ENCODE results near the gene LGR4. TPM values are rescaled to one million over a fixed set of nuclear protein-coding genes. Genes with fewer than 3 reads are reported as not detected.

LGR4 gene
- total RNA-seq, 1 donor, result 56.1 TPM

GRCh38 chr11:27509908-27510307 is 37.3 kb upstream of the LGR4 start:
- peaks cover 24% of the 10 kb centered on the region for H3K4me1 ChIP-seq (ENCODE audit: insufficient read depth, low read length)
- no peak overlapping the region for H3K4me3 ChIP-seq (ENCODE audit: insufficient read depth, low read length)
- H3K9me3 ChIP-seq (ENCODE audit: low read depth, low read length), result no peaks in the 10 kb centered on the region
- no peak overlapping the region for H3K4me2 ChIP-seq (ENCODE audit: insufficient read depth, low read length)
- no peaks in the 10 kb centered on the region for H3K27me3 ChIP-seq (ENCODE audit: insufficient read depth, low read length)
- TF ChIP-seq CTCF (IDR thresholded peaks at IDR 0.05; ENCODE audit: extremely low read depth, low read depth, low read length), result no peak
- no peak overlapping the region for H2AFZ ChIP-seq (ENCODE audit: low read length)
- no peak for DNase-seq (ENCODE audit: insufficient read length, low spot score, missing footprints)
- peaks cover 32% of the 10 kb centered on the region for H3K79me2 ChIP-seq (ENCODE audit: insufficient read depth, low read length)
- H4K20me1 ChIP-seq (ENCODE audit: insufficient read depth, low read length), result peaks cover 9% of the 10 kb centered on the region
- H3K27ac ChIP-seq (ENCODE audit: low read depth, low read length), result no peak overlapping the region
- H3K36me3 ChIP-seq (ENCODE audit: insufficient read depth, low read length), result no peaks in the 10 kb centered on the region

DNA sequence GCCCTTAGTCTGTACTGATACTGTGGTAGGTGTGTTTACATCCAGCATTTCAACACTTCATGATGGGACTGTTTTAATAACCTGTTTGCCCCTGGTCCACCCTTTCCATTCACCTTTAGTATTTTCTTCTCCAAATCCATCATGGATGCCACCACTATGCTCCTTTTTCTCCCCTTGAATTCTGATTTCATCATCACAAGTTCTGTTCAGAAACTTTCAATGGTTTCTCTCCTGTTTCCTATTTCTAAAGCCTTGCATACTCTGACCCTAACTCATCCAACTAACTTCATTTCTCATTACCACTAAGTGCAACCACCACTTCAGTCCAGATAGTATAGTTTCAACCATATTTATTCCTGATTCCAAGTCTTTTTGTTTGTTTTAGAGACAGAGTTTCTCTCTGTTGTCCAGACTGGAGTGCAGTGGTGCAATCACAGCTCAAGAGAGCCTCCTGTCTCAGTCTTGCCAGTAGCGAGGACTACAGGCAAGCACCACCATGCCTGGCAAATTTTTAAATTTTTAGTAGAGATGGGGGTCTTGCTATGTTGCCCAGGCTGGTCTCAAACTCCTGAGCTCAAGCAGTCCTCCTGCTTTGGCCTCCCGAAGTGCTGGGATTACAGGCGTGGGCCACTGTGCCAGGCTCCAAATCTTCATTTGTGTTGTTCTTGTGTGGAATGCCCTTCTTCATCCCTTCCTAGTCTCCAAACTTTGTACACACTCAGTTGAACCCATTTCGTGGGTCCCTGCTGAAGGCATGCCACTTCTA is 35.1 kb upstream of the LGR4 start:
- H3K36me3 ChIP-seq (ENCODE audit: insufficient read depth, low read length), result peaks cover 3% of the 10 kb centered on the region
- H3K27ac ChIP-seq (ENCODE audit: low read depth, low read length), result no peak overlapping the region
- peaks cover 9% of the 10 kb centered on the region for H4K20me1 ChIP-seq (ENCODE audit: insufficient read depth, low read length)
- peak overlapping the region; percentile 87 for H3K4me3 ChIP-seq (ENCODE audit: insufficient read depth, low read length)
- H3K4me2 ChIP-seq (ENCODE audit: insufficient read depth, low read length), result peak overlapping the region; percentile 98
- H3K27me3 ChIP-seq (ENCODE audit: insufficient read depth, low read length), result no peaks in the 10 kb centered on the region
- H3K9me3 ChIP-seq (ENCODE audit: low read depth, low read length), result no peaks in the 10 kb centered on the region
- TF ChIP-seq CTCF (IDR thresholded peaks at IDR 0.05; ENCODE audit: extremely low read depth, low read depth, low read length), result no peak
- no peak overlapping the region for H2AFZ ChIP-seq (ENCODE audit: low read length)
- H3K4me1 ChIP-seq (ENCODE audit: insufficient read depth, low read length), result peaks cover 18% of the 10 kb centered on the region
- no peak for DNase-seq (ENCODE audit: insufficient read length, low spot score, missing footprints)
- peaks cover 52% of the 10 kb centered on the region for H3K79me2 ChIP-seq (ENCODE audit: insufficient read depth, low read length)

GRCh38 chr11:27506200-27507182 is 33.9 kb upstream of the LGR4 start, which contains the start of gene LIN7C:
Gene LIN7C (minus strand): TSS chr11:27506769. CDS start chr11:27506752, 17 bp downstream.
- peak within 1 kb of the TSS; percentile 98 for H3K4me2 ChIP-seq (ENCODE audit: insufficient read depth, low read length)
- peaks cover 64% of the 10 kb centered on the region for H3K79me2 ChIP-seq (ENCODE audit: insufficient read depth, low read length)
- H3K36me3 ChIP-seq (ENCODE audit: insufficient read depth, low read length), result peaks cover 8% of the 10 kb centered on the region
- peak within 1 kb of the TSS; percentile 87 for H3K4me3 ChIP-seq (ENCODE audit: insufficient read depth, low read length)
- H4K20me1 ChIP-seq (ENCODE audit: insufficient read depth, low read length), result peaks cover 14% of the 10 kb centered on the region
- DNase-seq (ENCODE audit: insufficient read length, low spot score, missing footprints), result peak; percentile 90
- peak; percentile 6 for TF ChIP-seq CTCF (IDR thresholded peaks at IDR 0.05; ENCODE audit: extremely low read depth, low read depth, low read length)
- H3K27me3 ChIP-seq (ENCODE audit: insufficient read depth, low read length), result no peaks in the 10 kb centered on the region
- H3K4me1 ChIP-seq (ENCODE audit: insufficient read depth, low read length), result peaks cover 18% of the 10 kb centered on the region
- peak within 1 kb of the TSS; percentile 97 for H3K27ac ChIP-seq (ENCODE audit: low read depth, low read length)
- H2AFZ ChIP-seq (ENCODE audit: low read length), result peak within 1 kb of the TSS; percentile 100
- H3K9me3 ChIP-seq (ENCODE audit: low read depth, low read length), result no peaks in the 10 kb centered on the region
